Activated T-helper 1 cell treated with anti-CD3 and anti-CD28 coated beads, Interleukin-12 subunit alpha, Interleukin-12 subunit beta, Interleukin-2, Interleukin-4 antibody, amounts not matched to agents 30 ng/mL and 10 ng/mL and 1 ng/mL, durations not matched to agents 14 hours and 24 hours and 36 hours (primary cell): ENCODE results near the gene INVS. TPM values are rescaled to one million over a fixed set of nuclear protein-coding genes. Genes with fewer than 3 reads are reported as not detected.
"Not testable (repeated sequence)": the region's sequence is repeated elsewhere in the genome, so short reads cannot be mapped to it uniquely, and the experiment has no call there.

Source experiments
- DNase-seq: peaks from one replicate; pipeline ENCODE4 v3.0.0; 2021; ENCODE audit warnings: low spot score
- H3K27ac Mint-ChIP-seq: one replicate; pipeline ENCODE4 v1.8.0; 2021; ENCODE audit warnings: mild to moderate bottlenecking, mixed read lengths
- H3K27me3 Mint-ChIP-seq: one replicate; pipeline ENCODE4 v1.8.0; 2022; ENCODE audit warnings: mild to moderate bottlenecking, moderate library complexity, mixed read lengths; ENCODE audit not compliant: insufficient read depth
- H3K36me3 Mint-ChIP-seq: one replicate; pipeline ENCODE4 v1.8.0; 2021; ENCODE audit warnings: low read depth, mixed read lengths
- H3K4me1 Mint-ChIP-seq: one replicate; pipeline ENCODE4 v1.8.0; 2021; ENCODE audit warnings: low read depth, mixed read lengths
- H3K4me3 Mint-ChIP-seq: one replicate; pipeline ENCODE4 v1.8.0; 2021; ENCODE audit warnings: mild to moderate bottlenecking, moderate library complexity, mixed read lengths
- H3K9me3 Mint-ChIP-seq: one replicate; pipeline ENCODE4 v1.8.0; 2021; ENCODE audit warnings: mixed read lengths
- intact Hi-C: fragments of 100-400 bp; cut with micrococcal nuclease; formaldehyde crosslinking; loops from one replicate; pipeline ENCODE4 v1.15.1; 2024
- total RNA-seq: library from RNA; stranded (reverse); gene quantifications from 2 replicates; pipeline ENCODE4 v1.2.3, GENCODE V29; 2022

INVS gene
- total RNA-seq, 1 donor from 2014 or later = 16.3 TPM

DNA sequence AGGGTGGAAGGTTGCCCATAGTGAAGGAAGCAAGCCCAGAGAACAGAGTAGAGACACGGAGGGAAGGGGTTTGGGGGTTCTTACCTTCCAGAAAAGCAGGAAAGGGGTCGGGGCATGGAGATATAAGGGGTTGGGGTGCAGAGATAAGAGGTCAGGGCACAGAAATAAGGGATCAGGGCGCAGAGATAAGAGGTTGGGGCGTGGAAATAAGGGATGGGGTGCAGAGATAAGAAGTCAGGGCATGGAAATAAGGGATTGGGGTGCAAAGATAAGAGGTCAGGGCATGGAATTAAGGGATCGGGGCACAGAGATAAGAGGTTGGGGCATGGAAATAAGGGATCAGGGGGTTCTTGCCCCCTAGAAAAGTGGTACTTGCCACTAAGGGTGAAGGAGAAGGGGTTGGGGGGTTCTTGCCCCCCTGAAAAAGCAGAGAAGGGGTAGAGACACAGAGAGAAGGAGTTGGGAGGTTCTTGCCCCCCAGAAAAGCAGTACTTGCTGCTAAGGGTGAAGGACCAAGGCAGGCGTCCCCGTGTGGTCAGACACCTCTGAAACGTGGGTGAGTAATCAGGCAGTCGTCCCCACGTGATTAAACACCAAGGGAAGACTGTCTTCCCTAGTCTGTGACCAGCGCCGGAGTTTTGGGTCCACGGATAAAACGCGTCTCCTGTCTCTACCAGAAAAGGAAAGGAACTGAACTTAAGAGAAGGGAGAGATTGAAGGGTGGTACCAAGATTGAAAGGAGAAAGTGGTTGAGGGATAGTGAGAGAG is 46.3 kb downstream of the INVS start:
- intact Hi-C loops, DNase-seq, H3K36me3 Mint-ChIP-seq, H3K4me1 Mint-ChIP-seq, H3K27me3 Mint-ChIP-seq, H3K4me3 Mint-ChIP-seq, H3K9me3 Mint-ChIP-seq, H3K27ac Mint-ChIP-seq: not testable (repeated sequence)

DNA sequence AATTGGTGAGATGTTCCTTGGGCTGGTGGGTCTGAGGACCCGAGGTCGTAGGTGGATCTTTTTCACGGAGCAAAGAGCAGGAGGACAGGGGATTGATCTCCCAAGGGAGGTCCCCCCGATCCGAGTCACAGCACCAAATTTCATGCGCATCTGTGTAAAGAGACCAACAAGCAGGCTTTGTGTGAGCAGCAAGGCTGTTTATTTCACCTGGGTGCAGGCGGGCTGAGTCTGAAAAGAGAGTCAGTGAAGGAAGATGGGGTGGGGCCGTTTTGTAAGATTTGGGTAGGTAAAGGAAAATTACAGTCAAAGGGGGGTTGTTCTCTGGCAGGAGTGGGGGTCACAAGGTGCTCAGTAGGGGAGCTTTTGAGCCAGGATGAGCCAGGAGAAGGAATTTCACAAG is 46.9 kb downstream of the INVS start:
- DNase-seq, H3K36me3 Mint-ChIP-seq, H3K4me1 Mint-ChIP-seq, H3K27ac Mint-ChIP-seq, H3K9me3 Mint-ChIP-seq, intact Hi-C loops, H3K27me3 Mint-ChIP-seq, H3K4me3 Mint-ChIP-seq: not testable (repeated sequence)

DNA sequence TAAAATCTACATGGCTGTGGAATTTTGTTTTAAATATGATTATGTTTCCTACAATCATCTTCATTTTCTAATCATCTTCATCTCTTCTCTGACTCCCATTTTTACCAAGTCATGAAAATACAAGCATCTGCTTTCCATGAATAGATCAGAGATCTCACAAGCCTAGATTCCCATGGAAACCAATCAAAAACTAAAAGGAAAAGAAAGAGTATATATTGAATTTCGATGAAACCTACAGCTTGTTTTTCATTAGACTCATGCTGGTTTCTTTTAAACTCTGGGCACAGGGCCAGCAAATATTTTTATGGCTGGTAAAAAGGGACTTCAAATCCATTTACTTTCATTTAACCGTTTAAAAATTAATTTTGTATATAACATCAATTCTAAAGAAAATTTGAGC is 51.2 kb downstream of the INVS start:
- no peak for DNase-seq
- no peaks in the 10 kb centered on the region for H3K4me1 Mint-ChIP-seq
- no peaks in the 10 kb centered on the region for H3K27me3 Mint-ChIP-seq
- intact Hi-C loops = no loop called here
- no peak overlapping the region for H3K27ac Mint-ChIP-seq
- no peak overlapping the region for H3K4me3 Mint-ChIP-seq
- no peaks in the 10 kb centered on the region for H3K9me3 Mint-ChIP-seq
- H3K36me3 Mint-ChIP-seq = no peaks in the 10 kb centered on the region

DNA sequence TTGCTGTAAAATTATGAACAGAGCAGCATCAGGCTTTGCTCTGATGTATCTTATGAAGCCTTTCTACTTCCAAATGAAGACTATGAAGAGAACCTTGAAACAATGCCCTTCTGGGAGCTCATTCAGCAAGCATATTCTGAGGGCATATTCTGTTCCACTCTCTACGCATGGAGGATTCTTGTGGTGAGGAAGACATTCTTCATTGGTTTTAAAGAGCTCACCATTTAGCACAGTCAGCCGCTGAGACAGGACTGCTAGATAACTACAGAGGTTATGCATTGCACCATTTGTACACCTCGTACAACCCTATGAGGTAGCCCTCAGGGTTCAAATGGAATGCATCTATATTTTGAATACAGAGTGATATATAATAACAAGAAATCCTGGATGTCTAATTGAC is 61.0 kb downstream of the INVS start:
- H3K4me1 Mint-ChIP-seq = no peaks in the 10 kb centered on the region
- no peaks in the 10 kb centered on the region for H3K27me3 Mint-ChIP-seq
- no peak overlapping the region for H3K27ac Mint-ChIP-seq
- DNase-seq = no peak
- no peaks in the 10 kb centered on the region for H3K9me3 Mint-ChIP-seq
- intact Hi-C loops = no loop called here
- H3K36me3 Mint-ChIP-seq = peaks cover 2% of the 10 kb centered on the region
- H3K4me3 Mint-ChIP-seq = no peak overlapping the region

DNA sequence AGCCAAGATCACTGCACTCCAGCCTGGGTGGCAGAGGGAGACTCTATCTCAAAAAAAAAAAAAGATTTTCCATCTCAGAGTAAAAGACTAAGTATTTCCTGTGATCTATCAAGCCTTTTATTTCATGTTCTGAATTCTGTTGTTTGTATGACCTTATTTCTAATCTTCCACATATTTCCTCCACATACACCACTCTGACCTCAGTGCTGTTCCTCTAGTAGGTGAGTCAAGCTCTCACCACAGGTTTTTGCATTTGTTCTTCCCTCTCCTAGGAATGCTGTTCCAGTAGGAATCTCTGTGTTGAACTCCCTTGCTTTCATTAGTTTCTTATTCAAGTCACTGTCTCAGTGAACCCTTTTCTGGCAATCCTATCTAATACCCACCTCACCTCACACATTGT is 68.1 kb downstream of the INVS start:
- DNase-seq = no peak
- H3K4me1 Mint-ChIP-seq = no peaks in the 10 kb centered on the region
- H3K4me3 Mint-ChIP-seq = no peak overlapping the region
- H3K9me3 Mint-ChIP-seq = no peaks in the 10 kb centered on the region
- intact Hi-C loops = no loop called here
- H3K36me3 Mint-ChIP-seq = peaks cover 3% of the 10 kb centered on the region
- H3K27ac Mint-ChIP-seq = no peak overlapping the region
- no peaks in the 10 kb centered on the region for H3K27me3 Mint-ChIP-seq

DNA sequence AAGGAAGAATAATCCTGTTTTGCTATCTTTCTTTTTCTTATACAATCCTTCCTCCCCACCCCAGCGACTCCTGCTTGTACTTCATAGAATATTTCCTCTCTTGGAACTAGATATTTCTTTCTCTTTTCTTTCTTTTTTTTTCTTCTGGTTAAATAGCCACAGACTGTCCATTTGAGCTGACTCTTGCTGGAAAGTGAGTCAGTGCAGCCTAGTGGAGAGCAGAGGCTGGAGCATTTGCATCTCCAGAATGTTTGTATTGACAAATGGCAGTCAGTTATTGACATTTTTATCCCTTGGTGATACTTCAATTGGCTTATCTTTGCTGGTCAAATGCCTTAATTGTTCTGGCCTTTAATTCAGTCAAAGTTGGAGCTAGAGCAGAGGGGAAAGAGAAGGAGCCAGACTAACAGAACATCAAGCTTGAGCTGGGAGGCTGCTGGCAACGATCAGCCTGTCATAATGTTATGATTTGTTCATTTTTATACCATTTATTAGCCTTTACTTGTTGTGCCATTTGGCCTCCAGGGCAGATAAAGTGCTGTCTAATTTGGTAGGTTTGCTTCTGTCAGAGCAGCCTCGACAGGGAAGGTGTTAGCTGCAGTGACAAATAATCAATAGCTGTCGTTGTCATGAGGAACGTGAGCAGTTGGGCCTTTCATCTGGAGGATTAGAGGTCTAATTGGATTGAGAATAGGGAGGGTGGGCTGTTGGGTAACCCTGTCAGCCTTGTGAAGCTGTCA is 69.0 kb downstream of the INVS start:
- Mint-ChIP-seq H3K4me3 (no peak overlapping the region), H3K27me3 (no peaks in the 10 kb centered on the region), H3K4me1 (no peaks in the 10 kb centered on the region), H3K36me3 (peaks cover 3% of the 10 kb centered on the region), H3K27ac (no peak overlapping the region), H3K9me3 (no peaks in the 10 kb centered on the region)
- intact Hi-C loops = no loop called here
- no peak for DNase-seq

DNA sequence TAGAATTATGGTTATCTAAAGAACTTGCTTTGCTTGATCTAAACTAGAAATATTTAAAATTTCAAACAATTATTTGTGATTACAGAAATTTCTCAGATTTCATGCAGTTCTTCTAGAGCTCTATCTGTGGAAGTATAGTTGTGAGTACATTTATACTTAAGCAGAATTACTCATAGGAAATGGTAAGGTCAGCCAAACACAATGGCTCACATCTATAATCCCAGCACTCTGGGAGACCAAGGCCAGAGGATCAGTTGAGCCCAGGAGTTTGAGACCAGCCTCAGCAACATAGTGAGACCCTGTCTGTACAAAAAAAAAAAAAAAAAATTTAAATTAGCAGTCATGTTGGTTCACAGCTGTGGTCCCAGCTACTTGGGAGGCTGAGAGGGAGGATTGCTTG is 71.0 kb downstream of the INVS start:
- Mint-ChIP-seq H3K4me1 (no peaks in the 10 kb centered on the region), H3K36me3 (peaks cover 9% of the 10 kb centered on the region), H3K4me3 (no peak overlapping the region), H3K9me3 (peaks cover 11% of the 10 kb centered on the region), H3K27ac (no peak overlapping the region), H3K27me3 (no peaks in the 10 kb centered on the region)
- no peak for DNase-seq
- intact Hi-C loops = no loop called here

DNA sequence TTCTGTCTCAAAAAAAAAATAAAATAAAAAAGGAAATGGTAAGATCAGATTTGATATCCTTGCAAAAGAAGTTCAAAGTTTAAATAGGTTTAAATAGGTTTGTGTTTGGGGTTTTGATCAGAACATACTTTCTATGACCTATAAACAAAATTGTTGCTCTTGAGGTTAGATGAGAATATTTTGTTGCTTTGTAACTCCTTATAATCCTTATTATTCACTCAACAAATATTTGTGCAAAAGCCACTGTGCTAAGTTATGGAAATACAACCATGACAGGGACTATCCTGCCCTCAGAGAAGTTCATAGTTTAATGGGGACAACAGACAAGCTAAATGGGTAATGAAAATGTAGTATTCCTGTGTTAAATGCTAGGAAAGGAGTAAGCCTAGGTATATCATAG is 71.5 kb downstream of the INVS start:
- Mint-ChIP-seq H3K4me3 (no peak overlapping the region), H3K27ac (no peak overlapping the region), H3K27me3 (no peaks in the 10 kb centered on the region), H3K9me3 (peaks cover 12% of the 10 kb centered on the region), H3K4me1 (no peaks in the 10 kb centered on the region), H3K36me3 (peaks cover 11% of the 10 kb centered on the region)
- intact Hi-C loops = no loop called here
- no peak for DNase-seq

DNA sequence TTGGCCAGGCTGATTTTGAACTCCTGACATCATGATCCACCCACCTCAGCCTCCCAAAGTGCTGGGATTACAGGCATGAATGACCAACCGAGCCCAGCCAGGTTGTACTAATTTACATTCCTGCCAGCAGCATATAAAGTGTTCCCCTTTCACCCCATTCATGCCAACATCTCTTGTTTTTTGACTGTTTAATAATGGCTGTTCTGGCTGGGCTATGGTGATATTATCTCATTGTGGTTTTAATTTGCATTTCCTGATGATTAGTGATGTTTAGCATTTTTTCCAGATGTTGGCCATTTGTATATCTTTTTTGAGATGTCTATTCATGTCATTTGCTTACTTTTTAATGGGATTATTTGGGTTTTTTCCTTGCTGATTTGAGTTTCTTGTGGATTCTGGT is 87.3 kb downstream of the INVS start:
- DNase-seq = no peak
- intact Hi-C loops = no loop called here
- Mint-ChIP-seq H3K9me3 (peaks cover 42% of the 10 kb centered on the region), H3K4me1 (no peaks in the 10 kb centered on the region), H3K4me3 (no peak overlapping the region), H3K27me3 (no peaks in the 10 kb centered on the region), H3K36me3 (peaks cover 5% of the 10 kb centered on the region), H3K27ac (no peak overlapping the region)

DNA sequence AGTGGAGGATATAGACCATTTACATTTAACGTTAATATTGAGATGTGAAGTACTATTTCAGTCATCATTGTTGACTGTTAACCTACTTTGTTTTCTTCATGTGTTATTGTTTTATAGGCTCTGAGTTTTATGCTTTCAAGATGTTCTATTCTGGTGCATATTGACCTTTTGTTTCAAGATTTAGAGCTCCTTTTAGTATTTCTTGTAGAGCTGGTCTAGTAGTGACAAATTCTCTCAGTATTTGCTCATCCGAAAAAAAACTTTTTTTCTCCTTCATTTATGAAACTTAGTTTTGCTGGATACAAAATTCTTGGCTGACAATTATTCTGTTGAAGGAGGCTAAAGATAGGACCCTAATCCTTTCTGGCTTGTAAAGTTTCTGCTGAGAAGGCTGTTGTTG is 91.3 kb downstream of the INVS start:
- intact Hi-C loops = loop anchor here (5.0 kb wide), 1 partner anchor 563 kb away; no protein-coding TSS in a partner anchor
- H3K9me3 Mint-ChIP-seq = peaks cover 48% of the 10 kb centered on the region
- H3K36me3 Mint-ChIP-seq = peaks cover 10% of the 10 kb centered on the region
- H3K4me3 Mint-ChIP-seq = no peak overlapping the region
- H3K4me1 Mint-ChIP-seq = no peaks in the 10 kb centered on the region
- no peak overlapping the region for H3K27ac Mint-ChIP-seq
- DNase-seq = no peak
- no peaks in the 10 kb centered on the region for H3K27me3 Mint-ChIP-seq

DNA sequence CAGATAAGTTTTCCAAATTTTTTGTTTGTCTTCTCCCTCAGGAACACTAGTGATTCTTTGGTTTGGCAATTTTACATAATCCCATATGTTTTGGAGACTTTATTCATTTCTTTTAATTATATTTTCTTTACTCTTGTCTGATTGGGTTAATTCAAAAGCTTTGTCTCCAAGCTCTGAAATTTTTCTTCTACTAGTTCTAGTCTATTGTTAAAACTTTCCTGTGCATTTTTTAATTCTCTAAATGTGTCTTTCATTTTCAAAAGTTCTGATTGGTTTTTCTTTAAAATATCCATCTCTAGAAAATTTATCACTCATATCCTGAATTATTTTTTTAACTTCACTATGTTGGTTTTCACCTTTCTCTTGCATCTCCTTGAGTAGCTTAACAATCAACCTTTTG is 92.2 kb downstream of the INVS start:
- H3K27ac Mint-ChIP-seq = no peak overlapping the region
- H3K4me3 Mint-ChIP-seq = no peak overlapping the region
- intact Hi-C loops = loop anchor here (5.0 kb wide), 1 partner anchor 564 kb away; no protein-coding TSS in a partner anchor
- no peaks in the 10 kb centered on the region for H3K4me1 Mint-ChIP-seq
- H3K9me3 Mint-ChIP-seq = peaks cover 48% of the 10 kb centered on the region
- DNase-seq = no peak
- peaks cover 10% of the 10 kb centered on the region for H3K36me3 Mint-ChIP-seq
- H3K27me3 Mint-ChIP-seq = no peaks in the 10 kb centered on the region

DNA sequence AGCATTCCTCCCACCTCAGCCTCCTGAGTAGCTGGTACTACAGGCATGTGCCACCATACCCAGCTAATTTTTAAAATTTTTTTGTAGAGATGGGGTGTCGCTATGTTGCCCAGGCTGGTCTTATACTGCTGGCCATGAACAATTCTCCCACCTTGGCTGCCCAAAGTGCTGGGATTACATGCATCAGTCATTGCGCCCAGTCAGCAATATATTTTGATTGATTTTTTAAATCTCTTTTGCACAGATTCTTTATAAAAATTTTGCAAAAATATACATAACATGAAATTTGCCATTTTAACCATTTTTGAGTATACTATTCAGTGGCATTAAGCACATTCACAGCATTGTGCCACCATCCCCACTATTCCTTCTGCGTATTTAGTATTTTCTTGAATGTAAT is 94.0 kb downstream of the INVS start:
- H3K4me3 Mint-ChIP-seq = no peak overlapping the region
- H3K27ac Mint-ChIP-seq = no peak overlapping the region
- H3K4me1 Mint-ChIP-seq = no peaks in the 10 kb centered on the region
- peaks cover 11% of the 10 kb centered on the region for H3K36me3 Mint-ChIP-seq
- no peak for DNase-seq
- H3K27me3 Mint-ChIP-seq = no peaks in the 10 kb centered on the region
- H3K9me3 Mint-ChIP-seq = peaks cover 40% of the 10 kb centered on the region
- intact Hi-C loops = loop anchor here (5.0 kb wide), 1 partner anchor 566 kb away; no protein-coding TSS in a partner anchor

DNA sequence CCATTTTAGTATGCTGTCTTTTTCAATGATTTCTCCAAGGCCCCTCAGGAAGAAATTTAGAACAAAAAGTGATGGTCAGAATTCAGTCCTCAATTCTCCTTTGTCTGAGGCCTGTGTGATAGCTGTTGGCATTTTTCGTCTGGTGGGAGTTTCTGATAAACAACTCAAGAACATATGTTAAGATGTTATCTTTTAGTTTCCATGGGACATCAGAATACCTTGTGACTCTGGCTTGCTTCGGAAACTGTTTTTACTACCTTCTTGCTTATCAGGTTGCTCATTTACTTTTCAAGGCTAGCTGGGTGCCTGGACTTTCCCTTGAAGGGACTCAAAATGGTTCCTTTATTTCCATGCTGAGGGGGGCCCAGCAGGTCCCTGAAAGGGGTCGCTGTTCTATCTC is 97.2 kb downstream of the INVS start:
- Mint-ChIP-seq H3K4me3 (no peak overlapping the region), H3K27ac (no peak overlapping the region), H3K4me1 (no peaks in the 10 kb centered on the region), H3K9me3 (peaks cover 24% of the 10 kb centered on the region), H3K36me3 (peaks cover 10% of the 10 kb centered on the region), H3K27me3 (no peaks in the 10 kb centered on the region)
- no peak for DNase-seq
- intact Hi-C loops = no loop called here
